ENCODE results near the gene CPD.

CPD gene

GRCh38 chr17:30506481-30506880 is 127.8 kb downstream of the CPD start:
- DNase-seq (ENCODE audit: low spot score): no peak

- no peak for DNase-seq (ENCODE audit: low spot score)
These were observed 134.6 kb downstream of the CPD start for GRCh38 chr17:30513346-30513745.

GRCh38 chr17:30514895-30515596 is 136.3 kb downstream of the CPD start:
- DNase-seq (ENCODE audit: low spot score): no peak

- no peak for DNase-seq (ENCODE audit: low spot score)
These were observed 139.1 kb downstream of the CPD start for GRCh38 chr17:30517786-30518185.

- no peak for DNase-seq (ENCODE audit: low spot score)
These were observed 140.4 kb downstream of the CPD start for GRCh38 chr17:30519166-30519565.
